ENCODE results near the gene CACNA1B.

DNA sequence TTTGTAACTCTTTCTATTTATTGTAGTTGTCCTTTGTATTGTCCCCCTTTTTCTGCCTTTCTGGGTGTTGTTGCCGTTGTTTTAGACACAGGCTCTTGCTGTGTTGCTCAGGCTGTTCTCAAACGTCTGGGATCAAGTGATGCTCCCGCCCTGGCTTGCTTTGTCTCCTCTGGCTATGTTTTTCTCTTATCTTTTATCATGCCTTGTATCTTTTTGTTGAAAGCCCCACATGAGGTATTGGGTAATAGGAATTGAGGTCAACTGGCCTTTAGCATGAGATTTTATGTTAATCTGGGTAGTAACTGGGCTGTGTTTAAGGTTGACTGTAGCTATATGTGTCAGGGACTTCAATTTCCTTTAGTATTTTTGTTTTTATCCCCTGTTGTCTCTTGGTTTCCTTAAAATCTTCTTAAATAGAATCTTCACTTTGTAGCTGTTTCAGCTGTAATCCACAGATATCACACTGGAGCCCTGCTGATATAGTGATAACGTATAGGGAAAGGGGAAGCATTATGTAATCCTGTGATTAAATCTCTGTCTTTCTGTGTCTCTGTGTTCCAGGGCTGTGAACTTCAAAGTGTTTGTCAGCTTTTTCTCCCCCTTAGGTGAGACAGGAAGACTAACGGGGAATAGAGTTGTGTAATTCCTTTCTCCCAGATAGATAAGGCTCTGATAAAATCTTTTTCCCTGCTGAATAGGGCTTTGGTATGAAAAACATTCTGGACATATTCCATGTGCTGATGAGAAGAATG is 25.9 kb upstream of the CACNA1B start:
- TF ChIP-seq TARDBP (IDR thresholded peaks at IDR 0.05), result no peak
- no peak for TF ChIP-seq FOXM1 (IDR thresholded peaks at IDR 0.05; ENCODE audit: borderline replicate concordance)
- TF ChIP-seq NFRKB (IDR thresholded peaks at IDR 0.05), result no peak
- no peak for TF ChIP-seq ELF4 (IDR thresholded peaks at IDR 0.05)
- TF ChIP-seq CTBP1 (IDR thresholded peaks at IDR 0.05; ENCODE audit: borderline replicate concordance), result no peak
- no peak for TF ChIP-seq ZNF384 (IDR thresholded peaks at IDR 0.05)
- TF ChIP-seq L3MBTL2 (conservative IDR thresholded peaks at IDR 0.05), result no peak
- no peak for TF ChIP-seq SP1 (IDR thresholded peaks at IDR 0.05)
- TF ChIP-seq BHLHE40 (IDR thresholded peaks at IDR 0.05; ENCODE audit: borderline replicate concordance), result no peak
- TF ChIP-seq, protein P1, sequence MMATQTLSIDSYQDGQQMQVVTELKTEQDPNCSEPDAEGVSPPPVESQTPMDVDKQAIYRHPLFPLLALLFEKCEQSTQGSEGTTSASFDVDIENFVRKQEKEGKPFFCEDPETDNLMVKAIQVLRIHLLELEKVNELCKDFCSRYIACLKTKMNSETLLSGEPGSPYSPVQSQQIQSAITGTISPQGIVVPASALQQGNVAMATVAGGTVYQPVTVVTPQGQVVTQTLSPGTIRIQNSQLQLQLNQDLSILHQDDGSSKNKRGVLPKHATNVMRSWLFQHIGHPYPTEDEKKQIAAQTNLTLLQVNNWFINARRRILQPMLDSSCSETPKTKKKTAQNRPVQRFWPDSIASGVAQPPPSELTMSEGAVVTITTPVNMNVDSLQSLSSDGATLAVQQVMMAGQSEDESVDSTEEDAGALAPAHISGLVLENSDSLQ (IDR thresholded peaks at IDR 0.05), result no peak

All from HEK293T (cell line).